GM18867 (cell line): ENCODE measurements around the gene C22orf23.

Source experiments
- ATAC-seq: cut with Tn5 transposase; IDR thresholded peaks from one replicate; pipeline ENCODE4 v1.9.1; 2021; ENCODE audit warnings: mild to moderate bottlenecking, moderate library complexity; ENCODE audit not compliant: unreplicated experiment

The C22orf23 gene

DNA sequence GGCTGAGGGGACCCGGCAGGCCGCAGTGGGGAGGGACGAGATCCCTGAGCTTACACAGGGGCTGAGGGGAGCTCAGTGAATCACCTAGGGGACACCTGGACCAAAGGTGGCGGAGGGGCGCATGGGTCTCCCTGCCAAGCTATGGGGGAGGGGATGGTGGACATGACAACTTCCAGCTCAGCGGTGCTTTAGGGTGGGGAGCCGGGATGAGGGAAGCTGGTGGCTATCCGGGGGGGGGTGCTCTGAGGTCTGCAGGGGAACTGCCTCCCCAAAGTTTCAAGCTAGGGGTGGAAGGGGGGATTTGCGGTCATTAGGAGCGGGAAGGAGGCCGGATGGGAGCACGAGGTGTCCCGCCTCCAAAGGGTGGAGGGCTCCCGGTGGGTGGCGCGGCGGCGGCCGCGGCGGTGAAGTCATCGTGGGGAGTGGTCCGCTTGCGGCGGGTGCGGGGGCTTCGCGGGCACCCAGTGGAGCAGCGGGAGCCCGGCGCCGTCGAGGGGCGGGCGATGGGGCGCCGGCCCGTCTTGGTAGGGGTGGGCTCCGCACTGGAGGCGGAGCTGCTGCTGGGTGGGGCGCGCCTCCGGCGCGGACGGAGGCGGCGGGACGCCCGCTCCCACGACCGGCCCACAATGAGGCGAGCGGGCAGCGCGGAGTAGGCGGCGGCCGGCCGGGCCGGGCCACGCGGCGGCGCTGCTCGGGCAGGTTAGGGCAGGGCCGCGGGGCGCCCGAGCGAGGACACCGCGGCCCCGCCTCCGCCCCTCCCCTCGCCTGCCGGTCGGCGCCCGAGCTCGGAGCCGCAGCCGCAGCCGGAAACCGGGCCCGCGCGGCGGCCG is 47.7 kb downstream of the C22orf23 start, which contains the start of gene MICALL1:
Gene MICALL1 (plus strand): TSS at position 764 of the 830 bp plus-strand sequence. CDS start 126 bp downstream, outside the sequence.
- peak; percentile 76 for ATAC-seq

DNA sequence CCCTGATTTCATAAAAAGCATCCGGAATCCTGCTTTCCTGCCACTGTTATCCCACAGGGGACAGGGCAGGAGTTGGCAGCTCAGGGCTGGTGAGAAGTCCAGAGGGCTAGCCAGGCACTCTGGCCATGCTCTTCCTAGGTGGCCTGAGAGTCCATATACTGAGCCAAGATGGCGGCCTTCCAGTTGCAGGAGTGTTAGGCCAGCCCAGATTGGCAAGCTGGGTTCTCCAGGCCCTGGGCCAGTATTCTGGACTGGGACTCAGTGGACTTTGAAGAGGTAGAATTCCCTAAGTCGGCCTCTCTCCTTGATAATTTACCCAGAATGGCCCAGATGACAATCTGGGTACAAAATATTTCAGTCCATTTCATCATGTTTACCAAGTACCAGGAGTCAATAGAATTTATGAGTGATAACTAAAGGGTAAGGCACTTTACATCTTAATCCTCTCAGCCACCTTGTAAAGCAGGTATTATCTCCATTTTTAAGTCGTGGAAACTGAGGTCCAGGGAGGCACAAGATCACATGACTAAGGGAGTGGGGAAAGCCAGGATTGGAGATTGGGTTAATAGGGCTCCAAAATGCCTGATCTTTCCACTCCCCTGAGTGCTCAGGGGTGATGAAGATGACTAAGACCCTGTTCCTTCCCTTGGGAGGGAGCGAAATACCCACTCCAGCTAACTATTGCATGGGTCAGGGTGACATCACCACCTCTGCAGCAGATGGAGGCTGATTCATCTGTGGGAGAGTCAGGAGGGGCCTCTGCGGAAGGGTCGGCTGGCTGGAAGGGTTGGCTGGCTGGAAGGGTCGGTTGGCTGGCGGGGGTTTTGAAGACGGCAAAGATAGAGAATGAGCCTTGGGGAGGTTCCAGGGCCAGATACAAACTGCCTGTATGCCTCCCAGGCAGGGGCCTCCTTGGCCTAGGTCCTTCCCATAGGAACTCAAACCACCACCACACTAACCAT is 48.5 kb downstream of the C22orf23 start:
- no peak for ATAC-seq

DNA sequence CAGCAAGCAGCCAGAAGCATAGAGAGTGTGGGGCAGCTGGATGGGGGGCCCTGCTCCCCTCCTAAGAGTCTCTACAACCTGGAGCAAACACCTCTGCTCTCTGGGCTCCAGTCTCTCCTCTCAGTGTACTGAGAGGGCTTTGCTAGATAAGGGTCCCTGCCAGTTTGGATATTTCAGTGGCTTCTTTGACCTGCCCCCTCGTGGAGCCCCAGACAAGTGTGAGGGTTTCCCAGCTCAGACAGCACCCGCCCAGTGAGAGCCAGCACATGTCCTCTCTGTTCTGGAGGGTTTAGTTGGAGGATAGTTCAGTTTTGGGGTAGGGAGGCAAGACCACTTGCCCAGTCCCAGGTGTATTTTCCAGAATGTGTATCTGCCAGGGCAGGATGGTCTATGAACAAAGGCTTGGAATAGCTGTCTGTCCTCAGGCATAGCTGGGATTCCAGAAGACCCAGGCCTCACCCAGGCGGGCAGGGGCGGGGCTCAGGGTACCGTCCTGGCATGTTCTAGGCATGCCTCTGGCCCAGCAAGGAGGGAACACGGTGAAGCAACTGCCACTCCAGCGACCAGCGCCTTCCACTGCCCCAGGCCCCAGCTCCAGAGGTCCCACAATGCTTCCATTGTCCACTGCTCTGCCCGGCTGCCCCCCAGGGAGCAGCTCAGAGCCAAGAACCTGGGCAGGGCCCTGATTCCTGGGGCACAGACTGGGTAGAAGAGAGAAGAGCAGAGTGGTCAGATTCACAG is 54.8 kb downstream of the C22orf23 start:
- no peak for ATAC-seq

DNA sequence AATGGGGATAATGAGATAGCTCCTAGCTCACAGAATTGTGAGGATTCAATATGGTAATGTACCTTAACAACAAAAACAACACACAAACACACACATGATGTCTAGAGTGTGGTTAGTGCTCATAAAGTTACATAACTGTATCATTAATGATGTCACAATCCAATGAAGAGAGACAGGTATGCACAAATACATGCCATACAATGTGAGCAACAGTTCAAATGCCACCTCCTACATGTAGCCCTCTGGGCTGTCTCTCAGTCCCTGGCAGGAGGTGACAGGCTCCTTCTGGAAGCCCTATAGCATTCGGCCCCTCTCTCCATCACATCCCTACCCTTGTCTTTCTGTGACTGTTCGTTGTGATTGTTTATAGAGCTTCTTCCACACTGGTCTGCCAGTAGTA is 55.6 kb downstream of the C22orf23 start:
- ATAC-seq, result no peak

DNA sequence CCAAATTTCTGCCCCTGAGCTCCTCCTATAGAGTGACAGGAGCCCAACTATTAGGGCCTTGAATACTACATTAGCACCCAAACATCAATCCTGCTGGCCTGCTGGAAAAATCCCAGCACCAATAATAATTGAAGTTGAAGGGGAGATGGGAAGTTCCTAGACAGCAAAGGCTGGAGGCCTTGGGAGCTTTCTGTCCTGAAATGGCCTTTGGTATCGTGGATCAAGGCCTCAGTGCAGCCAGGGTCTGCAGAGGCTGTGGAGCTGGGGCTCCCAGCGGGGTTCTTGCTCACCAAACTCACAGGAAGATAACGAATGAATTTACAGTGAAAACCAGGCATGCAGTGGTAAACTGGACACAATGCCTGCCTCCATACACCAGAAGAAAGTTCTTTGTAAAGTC is 56.5 kb downstream of the C22orf23 start:
- ATAC-seq, result no peak

DNA sequence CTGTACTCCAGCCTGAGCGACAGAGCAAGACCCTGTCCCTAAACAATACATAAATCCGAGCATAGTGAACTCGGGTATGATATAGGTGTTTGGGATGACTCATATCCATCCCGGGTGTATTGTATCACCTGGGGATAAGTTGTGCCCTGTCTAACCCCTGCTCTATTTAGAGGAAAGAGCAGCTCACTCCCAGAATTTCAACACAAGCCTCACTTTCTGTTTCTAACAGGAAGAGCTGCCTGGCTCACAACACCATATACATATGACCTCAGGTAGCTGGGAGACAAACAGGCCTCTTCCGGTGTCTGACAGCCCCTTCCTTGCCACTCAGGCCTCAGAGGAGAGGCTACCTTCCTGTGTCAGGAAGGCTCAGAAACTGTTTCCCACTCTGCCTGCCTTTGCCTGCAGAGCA is 57.2 kb downstream of the C22orf23 start:
- ATAC-seq, result no peak

DNA sequence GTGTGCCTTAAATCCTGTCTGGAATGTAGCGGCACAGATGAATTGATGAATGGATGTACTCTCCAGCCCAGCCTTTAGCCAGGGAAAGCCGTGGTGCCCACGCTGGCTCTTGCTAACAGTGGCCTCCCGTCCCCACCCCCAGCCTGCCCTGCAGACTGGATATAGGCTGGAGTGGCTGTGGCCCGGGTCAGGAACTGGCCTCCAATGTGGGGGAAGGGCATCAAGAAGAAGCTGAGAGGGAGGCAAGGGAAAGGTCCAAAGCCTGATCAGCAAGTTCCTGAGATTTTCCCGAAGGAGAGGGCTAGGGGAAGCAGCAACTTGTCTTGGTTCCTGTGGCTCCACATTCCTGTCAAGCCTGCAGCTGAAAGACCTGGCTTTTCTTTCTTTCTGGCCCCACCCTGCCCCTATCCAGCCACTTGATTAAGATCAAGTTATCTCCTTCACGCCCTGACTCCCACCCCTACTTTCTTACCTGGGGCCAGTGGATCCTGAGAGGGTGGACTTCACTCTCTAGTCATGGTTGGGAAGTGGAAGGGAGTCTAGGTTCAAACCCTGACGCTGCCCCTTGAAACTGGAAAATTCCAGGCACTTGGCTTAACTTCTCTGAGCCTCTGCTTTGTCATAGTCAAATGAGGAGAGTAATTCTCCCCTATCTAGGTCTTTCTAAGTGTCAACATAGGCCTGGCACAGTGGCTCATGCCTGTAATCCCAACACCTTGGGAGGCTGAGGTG is 58.3 kb downstream of the C22orf23 start:
- ATAC-seq, result no peak

DNA sequence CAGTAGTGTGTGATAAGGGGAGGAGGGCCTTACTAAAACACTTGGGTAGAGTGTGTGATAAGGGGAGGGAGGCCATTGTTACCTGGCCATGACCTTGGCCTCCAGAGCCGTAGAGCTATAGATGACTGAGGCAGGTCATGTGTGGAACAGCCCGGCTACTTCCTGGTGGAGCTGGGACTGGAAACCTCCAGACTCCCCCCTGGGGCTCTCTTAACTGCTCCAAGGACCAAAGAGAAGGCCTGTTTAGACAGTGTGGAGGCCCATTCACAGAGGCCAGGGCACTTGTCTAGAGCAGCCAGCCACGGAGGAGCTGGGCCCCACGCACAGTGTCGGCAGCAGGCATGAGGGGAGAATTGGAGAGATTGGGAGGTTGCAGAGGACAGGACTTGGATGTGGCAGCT is 59.8 kb downstream of the C22orf23 start:
- no peak for ATAC-seq
